Neural progenitor cell (in vitro differentiated cells): Measurements from ENCODE around the gene LRRC7. TPM values are rescaled to one million over a fixed set of nuclear protein-coding genes. Genes with fewer than 3 reads are reported as not detected.

ENCODE experiments used
- DNase-seq: peaks from one replicate; pipeline ENCODE4 v3.0.0-alpha.2; 2016; ENCODE audit warnings: low spot score
- H2AFZ ChIP-seq: fragments of 200-600 bp; sonication (generic); replicated peaks from 2 replicates; pipeline ENCODE4 v1.6.1; 2016; ENCODE audit warnings: antibody characterized with exemption
- H3F3A ChIP-seq: fragments of 200-600 bp; sonication (generic); 2 replicates; pipeline ENCODE4 v1.6.1; 2016; ENCODE audit warnings: antibody characterized with exemption, low read depth
- H3K27ac ChIP-seq: fragments of 200-600 bp; sonication (generic); 2 replicates; pipeline ENCODE4 v1.5.1; 2016; ENCODE audit warnings: mild to moderate bottlenecking
- H3K27me3 ChIP-seq: fragments of 200-600 bp; sonication (generic); 2 replicates; pipeline ENCODE4 v1.6.1; 2016; ENCODE audit warnings: mild to moderate bottlenecking, moderate library complexity
- H3K36me3 ChIP-seq: fragments of 200-600 bp; sonication (generic); 2 replicates; pipeline ENCODE4 v1.5.1; 2016
- H3K4me1 ChIP-seq: fragments of 200-600 bp; sonication (generic); 2 replicates; pipeline ENCODE4 v1.6.1; 2016; ENCODE audit warnings: mixed run types
- H3K4me2 ChIP-seq: fragments of 200-600 bp; sonication (generic); 2 replicates; pipeline ENCODE4 v1.6.1; 2016
- H3K4me3 ChIP-seq: fragments of 200-600 bp; sonication (generic); 2 replicates; pipeline ENCODE4 v1.5.1; 2016
- H3K79me2 ChIP-seq: fragments of 200-600 bp; sonication (generic); 2 replicates; pipeline ENCODE4 v1.6.1; 2016; ENCODE audit warnings: low read depth
- H3K9ac ChIP-seq: fragments of 200-600 bp; sonication (generic); 2 replicates; pipeline ENCODE4 v1.6.1; 2016
- H3K9me3 ChIP-seq: fragments of 200-600 bp; sonication (generic); 2 replicates; pipeline ENCODE4 v1.5.1; 2016; ENCODE audit warnings: low read depth
- H4K20me1 ChIP-seq: fragments of 200-600 bp; sonication (generic); 2 replicates; pipeline ENCODE4 v1.6.1; 2016; ENCODE audit warnings: low read depth
- H3K27ac Mint-ChIP-seq: 3 replicates; pipeline ENCODE4 v1.8.0; 2021; ENCODE audit warnings: mixed read lengths
- H3K27me3 Mint-ChIP-seq: 2 replicates; pipeline ENCODE4 v1.8.0; 2022; ENCODE audit warnings: low read depth, mild to moderate bottlenecking, inconsistent platforms, moderate library complexity, mixed read lengths; ENCODE audit not compliant: insufficient read depth
- H3K36me3 Mint-ChIP-seq: 3 replicates; pipeline ENCODE4 v1.8.0; 2021; ENCODE audit warnings: mixed read lengths
- H3K4me1 Mint-ChIP-seq: 3 replicates; pipeline ENCODE4 v1.8.0; 2021; ENCODE audit warnings: mixed read lengths
- H3K4me3 Mint-ChIP-seq: 3 replicates; pipeline ENCODE4 v1.8.0; 2021; ENCODE audit warnings: mild to moderate bottlenecking, moderate library complexity, mixed read lengths
- H3K9me3 Mint-ChIP-seq: 3 replicates; pipeline ENCODE4 v1.8.0; 2020; ENCODE audit warnings: mixed read lengths
- EZH2 ChIP-seq: fragments of 200-600 bp; sonication (generic); IDR thresholded peaks from 2 replicates; pipeline ENCODE4 v1.6.1; 2017; ENCODE audit warnings: antibody characterized with exemption, mild to moderate bottlenecking, moderate library complexity
- EZH2phosphoT487 ChIP-seq: fragments of 200-600 bp; sonication (generic); IDR thresholded peaks from 2 replicates; pipeline ENCODE4 v1.6.1; 2017; ENCODE audit warnings: antibody characterized with exemption
- total RNA-seq: library from RNA; depleted of rRNA; stranded (reverse); fragments of >200 nt; gene quantifications from 2 replicates; pipeline ENCODE4 v1.2.3, GENCODE V29; 2015; ENCODE audit warnings: low replicate concordance
- TF ChIP-seq, protein P1 (sequence below): fragments of 200-600 bp; sonication (generic); IDR thresholded peaks from 2 replicates; pipeline ENCODE4 v1.5.1; 2017; ENCODE audit warnings: antibody characterized with exemption, mild to moderate bottlenecking

The LRRC7 gene
- total RNA-seq, 1 donor from 2014 or later, result not detected

GRCh38 chr1:70034403-70034802 is 466.7 kb downstream of the LRRC7 start:
- Histone ChIP-seq H3K79me2 (no peaks in the 10 kb centered on the region), H3K9me3 (no peaks in the 10 kb centered on the region), H2AFZ (no peak overlapping the region), H3K36me3 (no peaks in the 10 kb centered on the region), H3K27ac (no peak overlapping the region), H3F3A (no peaks in the 10 kb centered on the region), H3K9ac (no peak overlapping the region), H3K4me2 (peak overlapping the region; percentile 54), H4K20me1 (no peaks in the 10 kb centered on the region), H3K4me1 (peaks cover 4% of the 10 kb centered on the region), H3K4me3 (no peak overlapping the region), H3K27me3 (no peaks in the 10 kb centered on the region)
- no peaks in the 10 kb centered on the region for H3K27me3 Mint-ChIP-seq
- peaks cover 12% of the 10 kb centered on the region for H3K4me1 Mint-ChIP-seq
- peaks cover 3% of the 10 kb centered on the region for H3K36me3 Mint-ChIP-seq
- H3K27ac Mint-ChIP-seq, result no peak overlapping the region
- H3K4me3 Mint-ChIP-seq, result no peak overlapping the region
- peaks cover 3% of the 10 kb centered on the region for H3K9me3 Mint-ChIP-seq
- TF ChIP-seq, protein P1, sequence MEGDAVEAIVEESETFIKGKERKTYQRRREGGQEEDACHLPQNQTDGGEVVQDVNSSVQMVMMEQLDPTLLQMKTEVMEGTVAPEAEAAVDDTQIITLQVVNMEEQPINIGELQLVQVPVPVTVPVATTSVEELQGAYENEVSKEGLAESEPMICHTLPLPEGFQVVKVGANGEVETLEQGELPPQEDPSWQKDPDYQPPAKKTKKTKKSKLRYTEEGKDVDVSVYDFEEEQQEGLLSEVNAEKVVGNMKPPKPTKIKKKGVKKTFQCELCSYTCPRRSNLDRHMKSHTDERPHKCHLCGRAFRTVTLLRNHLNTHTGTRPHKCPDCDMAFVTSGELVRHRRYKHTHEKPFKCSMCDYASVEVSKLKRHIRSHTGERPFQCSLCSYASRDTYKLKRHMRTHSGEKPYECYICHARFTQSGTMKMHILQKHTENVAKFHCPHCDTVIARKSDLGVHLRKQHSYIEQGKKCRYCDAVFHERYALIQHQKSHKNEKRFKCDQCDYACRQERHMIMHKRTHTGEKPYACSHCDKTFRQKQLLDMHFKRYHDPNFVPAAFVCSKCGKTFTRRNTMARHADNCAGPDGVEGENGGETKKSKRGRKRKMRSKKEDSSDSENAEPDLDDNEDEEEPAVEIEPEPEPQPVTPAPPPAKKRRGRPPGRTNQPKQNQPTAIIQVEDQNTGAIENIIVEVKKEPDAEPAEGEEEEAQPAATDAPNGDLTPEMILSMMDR, result peak; percentile 42
- no peak for TF ChIP-seq EZH2phosphoT487
- DNase-seq, result peak; percentile 74

GRCh38 chr1:70038025-70038424 is 470.3 kb downstream of the LRRC7 start:
- peaks cover 3% of the 10 kb centered on the region for H3K36me3 Mint-ChIP-seq
- no peaks in the 10 kb centered on the region for H3K79me2 ChIP-seq
- no peak overlapping the region for H3K27ac ChIP-seq
- H3K27ac Mint-ChIP-seq, result no peak overlapping the region
- H3K4me1 ChIP-seq, result peaks cover 4% of the 10 kb centered on the region
- no peaks in the 10 kb centered on the region for H3K36me3 ChIP-seq
- H3F3A ChIP-seq, result no peaks in the 10 kb centered on the region
- H3K4me1 Mint-ChIP-seq, result peaks cover 12% of the 10 kb centered on the region
- no peaks in the 10 kb centered on the region for H3K27me3 Mint-ChIP-seq
- H2AFZ ChIP-seq, result no peak overlapping the region
- no peaks in the 10 kb centered on the region for H3K27me3 ChIP-seq
- no peaks in the 10 kb centered on the region for H3K9me3 ChIP-seq
- H3K4me3 ChIP-seq, result no peak overlapping the region
- no peak overlapping the region for H3K4me2 ChIP-seq
- H3K9me3 Mint-ChIP-seq, result peaks cover 3% of the 10 kb centered on the region
- no peak overlapping the region for H3K4me3 Mint-ChIP-seq
- H4K20me1 ChIP-seq, result no peaks in the 10 kb centered on the region
- TF ChIP-seq EZH2phosphoT487 (no peak), EZH2 (no peak)
- TF ChIP-seq, protein P1, result no peak
- no peak overlapping the region for H3K9ac ChIP-seq
- no peak for DNase-seq

- Histone ChIP-seq H3F3A (no peaks in the 10 kb centered on the region), H3K4me1 (no peaks in the 10 kb centered on the region), H3K4me2 (no peak overlapping the region), H3K4me3 (no peak overlapping the region), H3K27me3 (no peaks in the 10 kb centered on the region), H3K79me2 (no peaks in the 10 kb centered on the region), H3K36me3 (no peaks in the 10 kb centered on the region), H2AFZ (no peak overlapping the region), H3K9ac (no peak overlapping the region), H4K20me1 (no peaks in the 10 kb centered on the region), H3K9me3 (no peaks in the 10 kb centered on the region), H3K27ac (no peak overlapping the region)
- Mint-ChIP-seq H3K36me3 (peaks cover 3% of the 10 kb centered on the region), H3K4me1 (peaks cover 7% of the 10 kb centered on the region), H3K27me3 (no peaks in the 10 kb centered on the region), H3K4me3 (no peak overlapping the region), H3K27ac (no peak overlapping the region), H3K9me3 (peaks cover 3% of the 10 kb centered on the region)
- TF ChIP-seq EZH2 (no peak), EZH2phosphoT487 (no peak)
- TF ChIP-seq, protein P1, result no peak
- no peak for DNase-seq
These were observed 471.8 kb downstream of the LRRC7 start for GRCh38 chr1:70039485-70039884.
